Measurements from ENCODE around the gene SYTL5. TPM values are rescaled to one million over a fixed set of nuclear protein-coding genes. Genes with fewer than 3 reads are reported as not detected.

SYTL5 gene
- 1 to 10 TPM in 1 of 4 donors, under 1 TPM in 2, not detected in 1; 0.33 to 5.5 (median 0.51) TPM for total RNA-seq

GRCh38 chrX:38006291-38006690 is at the start of gene SYTL5:
Gene SYTL5, plus strand, starts transcription at chrX:38006553. Its CDS starts 27,337 bp downstream, at chrX:38033890.
- no peak for TF ChIP-seq CTCF (IDR thresholded peaks at IDR 0.05; ENCODE audit: low read depth)

GRCh38 chrX:37958525-37959211 is 47.7 kb upstream of the SYTL5 start:
- no peak for TF ChIP-seq CTCF (IDR thresholded peaks at IDR 0.05; ENCODE audit: low read depth)

GRCh38 chrX:37959212-37960021 is 46.9 kb upstream of the SYTL5 start:
- no peak for TF ChIP-seq CTCF (IDR thresholded peaks at IDR 0.05; ENCODE audit: low read depth)

GRCh38 chrX:37961118-37961517 is 45.2 kb upstream of the SYTL5 start:
- TF ChIP-seq CTCF (IDR thresholded peaks at IDR 0.05; ENCODE audit: low read depth), result no peak

- TF ChIP-seq CTCF (IDR thresholded peaks at IDR 0.05; ENCODE audit: low read depth), result no peak
Observed at GRCh38 chrX:37967714-37968113, 38.6 kb upstream of the SYTL5 start.

GRCh38 chrX:37975421-37975820 is 30.9 kb upstream of the SYTL5 start:
- no peak for TF ChIP-seq CTCF (IDR thresholded peaks at IDR 0.05; ENCODE audit: low read depth)

GRCh38 chrX:37976153-37976552 is 30.2 kb upstream of the SYTL5 start:
- TF ChIP-seq CTCF (IDR thresholded peaks at IDR 0.05; ENCODE audit: low read depth), result no peak

Data from subcutaneous adipose tissue (tissue), 4 donors.